Measurements from ENCODE around the gene MED31. TPM values are rescaled to one million over a fixed set of nuclear protein-coding genes. Genes with fewer than 3 reads are reported as not detected.
A peak's percentile ranks its signal among the peaks of the same experiment; 100 is the strongest.

Gene MED31
- total and polyA plus RNA-seq, 2 of the 13 experiments (the other 11 are each of a cell fraction or from before 2014, with no cell fraction given), result 19.0 to 20.9 TPM

DNA sequence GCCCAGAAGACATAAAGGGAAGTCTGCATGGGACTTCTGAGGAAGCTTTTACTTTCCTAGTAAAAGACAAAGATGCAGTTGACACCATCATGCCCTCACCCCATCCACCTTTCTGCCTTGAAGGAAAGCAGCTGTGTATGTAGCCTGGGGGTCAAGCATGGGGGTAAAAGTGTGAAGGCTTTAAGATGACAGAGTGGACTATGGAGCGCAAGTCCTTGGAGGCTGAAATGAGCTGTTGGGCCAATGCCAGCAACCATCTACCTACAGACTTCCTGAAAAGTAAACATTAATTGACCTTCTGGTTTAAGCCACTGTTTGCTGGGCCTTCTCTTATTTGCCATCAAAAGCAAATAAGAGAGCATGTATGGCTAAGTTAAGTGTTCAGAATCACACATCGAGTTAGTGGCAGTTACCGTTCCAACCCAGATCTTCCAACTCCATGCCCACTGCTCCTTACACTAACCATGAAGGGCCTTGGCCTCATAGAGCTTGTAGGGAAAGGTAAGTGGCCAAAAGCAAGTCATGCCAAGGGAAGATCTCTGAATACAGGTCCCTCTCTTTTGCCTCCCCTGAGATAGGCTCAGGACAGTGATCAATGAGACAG, 31.8 kb upstream of the MED31 start (continued):
- TF ChIP-seq SPEN (CRISPR knock-in tag; IDR thresholded peaks at IDR 0.05; ENCODE audit: low read depth), result peak; percentile 27; the same call in 1 of the 2 replicates
- TF ChIP-seq ZNF557 (CRISPR knock-in tag; IDR thresholded peaks at IDR 0.05), result no peak
- TF ChIP-seq SMAD1 (CRISPR knock-in tag; IDR thresholded peaks at IDR 0.05; ENCODE audit: borderline replicate concordance, low read depth), result no peak
- no peak for TF ChIP-seq KAT7 (CRISPR knock-in tag; IDR thresholded peaks at IDR 0.05; ENCODE audit: borderline replicate concordance)
- TF ChIP-seq, protein P1, sequence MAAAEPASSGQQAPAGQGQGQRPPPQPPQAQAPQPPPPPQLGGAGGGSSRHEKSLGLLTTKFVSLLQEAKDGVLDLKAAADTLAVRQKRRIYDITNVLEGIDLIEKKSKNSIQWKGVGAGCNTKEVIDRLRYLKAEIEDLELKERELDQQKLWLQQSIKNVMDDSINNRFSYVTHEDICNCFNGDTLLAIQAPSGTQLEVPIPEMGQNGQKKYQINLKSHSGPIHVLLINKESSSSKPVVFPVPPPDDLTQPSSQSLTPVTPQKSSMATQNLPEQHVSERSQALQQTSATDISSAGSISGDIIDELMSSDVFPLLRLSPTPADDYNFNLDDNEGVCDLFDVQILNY (CRISPR knock-in tag; conservative IDR thresholded peaks at IDR 0.05), result no peak
- TF ChIP-seq ZNF589 (CRISPR knock-in tag; conservative IDR thresholded peaks at IDR 0.05), result no peak
- TF ChIP-seq ARNT (IDR thresholded peaks at IDR 0.05), result no peak
- TF ChIP-seq ZNF24 (IDR thresholded peaks at IDR 0.05), result no peak
- no peak for TF ChIP-seq RBM22 (optimal IDR thresholded peaks at IDR 0.05; ENCODE audit: low read length)
- TF ChIP-seq, protein P2, sequence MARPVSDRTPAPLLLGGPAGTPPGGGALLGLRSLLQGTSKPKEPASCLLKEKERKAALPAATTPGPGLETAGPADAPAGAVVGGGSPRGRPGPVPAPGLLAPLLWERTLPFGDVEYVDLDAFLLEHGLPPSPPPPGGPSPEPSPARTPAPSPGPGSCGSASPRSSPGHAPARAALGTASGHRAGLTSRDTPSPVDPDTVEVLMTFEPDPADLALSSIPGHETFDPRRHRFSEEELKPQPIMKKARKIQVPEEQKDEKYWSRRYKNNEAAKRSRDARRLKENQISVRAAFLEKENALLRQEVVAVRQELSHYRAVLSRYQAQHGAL (CRISPR knock-in tag; IDR thresholded peaks at IDR 0.05; ENCODE audit: not compliant biosample characterization), result no peak
- TF ChIP-seq, protein P3, sequence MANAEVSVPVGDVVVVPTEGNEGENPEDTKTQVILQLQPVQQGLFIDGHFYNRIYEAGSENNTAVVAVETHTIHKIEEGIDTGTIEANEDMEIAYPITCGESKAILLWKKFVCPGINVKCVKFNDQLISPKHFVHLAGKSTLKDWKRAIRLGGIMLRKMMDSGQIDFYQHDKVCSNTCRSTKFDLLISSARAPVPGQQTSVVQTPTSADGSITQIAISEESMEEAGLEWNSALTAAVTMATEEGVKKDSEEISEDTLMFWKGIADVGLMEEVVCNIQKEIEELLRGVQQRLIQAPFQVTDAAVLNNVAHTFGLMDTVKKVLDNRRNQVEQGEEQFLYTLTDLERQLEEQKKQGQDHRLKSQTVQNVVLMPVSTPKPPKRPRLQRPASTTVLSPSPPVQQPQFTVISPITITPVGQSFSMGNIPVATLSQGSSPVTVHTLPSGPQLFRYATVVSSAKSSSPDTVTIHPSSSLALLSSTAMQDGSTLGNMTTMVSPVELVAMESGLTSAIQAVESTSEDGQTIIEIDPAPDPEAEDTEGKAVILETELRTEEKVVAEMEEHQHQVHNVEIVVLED (CRISPR knock-in tag; IDR thresholded peaks at IDR 0.05; ENCODE audit: borderline replicate concordance), result no peak
- TF ChIP-seq NR1H2 (CRISPR knock-in tag; IDR thresholded peaks at IDR 0.05; ENCODE audit: borderline replicate concordance, low read depth), result no peak
- TF ChIP-seq CCDC6 (CRISPR knock-in tag; IDR thresholded peaks at IDR 0.05), result no peak
- no peak for TF ChIP-seq KMT2B (CRISPR knock-in tag; IDR thresholded peaks at IDR 0.05)
- peak; percentile 60 for TF ChIP-seq SAP130 (CRISPR knock-in tag; IDR thresholded peaks at IDR 0.05; ENCODE audit: low read depth)
- TF ChIP-seq GLI4 (CRISPR knock-in tag; IDR thresholded peaks at IDR 0.05; ENCODE audit: borderline replicate concordance), result no peak
- TF ChIP-seq ZNF776 (CRISPR knock-in tag; IDR thresholded peaks at IDR 0.05), result no peak
- no peak for TF ChIP-seq PAX8 (CRISPR knock-in tag; IDR thresholded peaks at IDR 0.05; ENCODE audit: borderline replicate concordance)
- no peak for TF ChIP-seq KLF13 (CRISPR knock-in tag; IDR thresholded peaks at IDR 0.05)
- TF ChIP-seq ZSCAN31 (CRISPR knock-in tag; IDR thresholded peaks at IDR 0.05; ENCODE audit: low read depth), result no peak
- TF ChIP-seq ZNF343 (CRISPR knock-in tag; IDR thresholded peaks at IDR 0.05), result no peak
- TF ChIP-seq ZZZ3 (CRISPR knock-in tag; IDR thresholded peaks at IDR 0.05; ENCODE audit: borderline replicate concordance), result no peak

Measured in HepG2 (cell line).